ENCODE results near the gene HNMT.
"Not testable (repeated sequence)": the region's sequence is repeated elsewhere in the genome, so short reads cannot be mapped to it uniquely, and the experiment has no call there.

The HNMT gene

DNA sequence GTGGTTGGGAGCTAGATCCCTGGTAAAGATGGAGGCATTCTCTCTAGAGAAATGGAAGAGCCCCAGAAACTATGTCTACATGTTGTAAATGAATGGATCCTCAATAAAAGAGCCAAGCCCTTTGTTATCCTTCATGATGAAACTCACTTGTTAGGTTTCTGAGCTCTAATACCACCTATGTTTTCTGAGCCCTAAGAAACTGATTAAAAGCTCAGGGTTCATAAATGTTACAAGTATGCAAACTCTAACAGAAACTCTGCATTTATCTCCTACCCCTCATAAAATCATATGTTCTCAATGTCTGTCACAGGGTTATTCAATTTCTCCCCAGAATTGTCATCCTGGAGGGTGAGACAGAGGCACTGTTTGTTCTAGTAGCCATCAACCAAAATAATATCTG is 18.0 kb upstream of the HNMT start:
- DNase-seq (ENCODE audit: low read depth), result no peak

GRCh38 chr2:137947032-137947727 is 17.1 kb upstream of the HNMT start:
- no peak for DNase-seq (ENCODE audit: low read depth)

DNA sequence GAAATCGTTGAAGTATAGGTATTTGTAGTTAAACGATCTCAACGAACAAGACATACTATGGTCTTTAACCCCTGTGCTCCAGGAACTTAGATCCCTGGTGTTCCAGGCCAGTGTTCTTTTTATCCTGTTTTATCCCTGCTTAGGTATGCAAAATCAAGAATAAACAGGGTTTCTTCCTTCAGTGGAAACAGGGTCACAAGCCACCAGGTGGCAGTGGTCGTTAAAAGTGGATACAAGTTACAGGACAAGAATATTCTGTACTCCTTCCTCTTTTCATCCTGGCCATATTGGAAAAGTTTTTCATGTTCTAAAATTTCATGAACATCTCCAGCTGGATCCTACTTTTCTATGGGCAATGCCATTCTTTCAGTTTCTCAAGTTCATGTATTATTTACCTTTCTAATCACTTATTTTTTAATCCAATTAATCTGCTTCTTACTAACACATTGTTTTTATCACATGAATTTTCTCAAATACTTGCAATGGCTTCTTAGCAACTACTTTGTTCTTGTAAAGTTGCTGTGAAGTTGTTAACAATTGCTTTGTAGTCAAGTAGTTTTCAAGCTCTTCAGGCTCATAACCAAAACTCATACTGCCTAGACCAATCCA is 16.4 kb upstream of the HNMT start:
- DNase-seq (ENCODE audit: low read depth), result no peak

- no peak for DNase-seq (ENCODE audit: low read depth)
Observed at GRCh38 chr2:137948894-137949293, 15.4 kb upstream of the HNMT start.

GRCh38 chr2:137950238-137950637 is 14.0 kb upstream of the HNMT start:
- no peak for DNase-seq (ENCODE audit: low read depth)

DNA sequence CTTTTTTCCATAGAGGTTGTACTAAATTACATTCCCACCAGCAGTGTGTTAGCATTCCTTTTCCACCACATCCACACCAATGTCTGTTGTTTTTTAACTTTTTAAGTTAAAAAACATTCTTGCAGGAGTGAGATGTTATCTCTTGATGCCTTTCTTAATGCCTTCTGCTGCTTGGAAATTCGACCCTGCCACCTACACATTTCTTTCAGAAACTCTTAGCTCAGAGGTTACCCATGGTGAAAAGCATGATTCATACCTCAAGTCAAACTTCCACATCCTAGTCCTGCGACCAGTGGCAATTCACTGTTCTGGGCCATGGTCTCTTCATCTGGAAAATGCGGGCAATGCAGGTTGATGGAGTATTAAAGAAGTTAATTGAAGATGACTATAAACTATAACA is 12.7 kb upstream of the HNMT start:
- no peak for DNase-seq (ENCODE audit: low read depth)

- no peak for DNase-seq (ENCODE audit: low read depth)
Observed at GRCh38 chr2:137952586-137953129, 11.6 kb upstream of the HNMT start.

- no peak for DNase-seq (ENCODE audit: low read depth)
Observed at GRCh38 chr2:137955536-137955935, 8.7 kb upstream of the HNMT start.

DNA sequence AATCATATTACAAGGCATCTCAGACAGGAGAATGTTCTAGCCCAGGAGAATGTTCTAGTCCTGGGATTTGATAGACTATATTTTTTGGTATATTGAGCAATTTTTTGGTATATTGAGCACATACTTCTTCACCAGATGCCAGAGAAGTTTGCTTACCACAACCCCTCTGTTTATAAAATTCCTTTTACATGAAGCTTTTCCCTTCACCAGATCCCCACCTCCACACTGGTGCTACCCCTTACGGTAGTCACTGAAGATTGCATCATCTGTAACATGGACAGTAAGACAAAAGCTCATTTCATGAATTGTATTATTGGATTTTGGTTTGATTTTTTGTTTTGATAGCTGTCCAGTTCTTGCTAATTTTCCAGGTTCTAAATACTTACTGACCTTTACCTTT is 7.2 kb upstream of the HNMT start:
- no peak for DNase-seq (ENCODE audit: low read depth)

- DNase-seq (ENCODE audit: low read depth), result no peak
Observed at GRCh38 chr2:137959166-137959565, 5.1 kb upstream of the HNMT start.

- no peak for DNase-seq (ENCODE audit: low read depth)
Observed at GRCh38 chr2:137960223-137960622, 4.0 kb upstream of the HNMT start.

GRCh38 chr2:137961602-137962001 is 2.7 kb upstream of the HNMT start:
- DNase-seq (ENCODE audit: low read depth), result no peak

- DNase-seq (ENCODE audit: low read depth), result no peak
Observed at GRCh38 chr2:137963535-137964065, 673 bp upstream of the HNMT start.

DNA sequence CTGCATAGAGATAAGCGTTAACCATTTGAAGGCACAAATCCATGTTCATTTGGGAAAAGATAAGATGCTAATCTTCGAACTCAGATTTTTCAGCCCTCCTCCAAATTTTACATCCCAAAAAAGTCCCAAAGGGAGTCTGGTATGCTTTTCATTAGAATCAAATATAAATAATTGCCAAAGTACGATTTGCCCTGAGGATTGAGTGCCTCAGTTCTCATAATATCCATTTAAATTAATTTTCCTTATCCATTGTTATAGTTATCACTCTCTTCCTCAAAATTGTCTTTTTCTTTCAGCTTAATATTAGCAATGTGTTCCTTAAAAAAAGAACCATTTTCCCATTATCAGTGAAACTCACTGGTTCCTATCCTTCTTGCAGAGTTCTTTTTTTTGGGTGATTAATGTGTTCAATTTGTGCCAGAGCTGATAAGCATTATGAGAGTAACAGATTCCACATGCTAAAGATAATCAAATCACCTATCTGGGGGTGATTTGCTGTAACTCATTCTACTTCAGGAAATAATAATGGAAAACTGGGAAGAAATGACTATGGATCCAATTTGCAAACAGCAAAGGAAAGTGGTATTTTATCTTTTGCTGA is 686 bp downstream of the HNMT start:
- DNase-seq (ENCODE audit: low read depth), result no peak

DNA sequence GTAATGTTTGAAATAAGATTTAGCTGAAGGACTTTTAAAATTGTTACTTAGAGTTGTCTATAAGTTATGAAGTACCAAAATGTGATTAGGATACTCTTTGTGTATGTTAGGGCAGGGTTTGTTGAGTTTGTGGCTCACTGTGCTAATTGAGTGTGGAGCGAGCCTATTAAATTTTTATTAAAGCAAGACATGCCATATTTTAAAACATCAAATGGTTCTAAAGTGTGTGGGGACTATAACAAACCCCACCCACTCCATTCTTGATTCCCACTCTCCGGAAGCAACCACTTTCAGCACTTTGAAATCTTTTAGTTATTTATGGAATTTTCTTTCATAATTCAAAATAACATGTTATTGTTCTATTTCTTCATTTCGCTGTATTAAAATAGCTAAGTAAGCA is 1.8 kb downstream of the HNMT start:
- DNase-seq (ENCODE audit: low read depth), result no peak

GRCh38 chr2:137967042-137967441 is 2.8 kb downstream of the HNMT start:
- no peak for DNase-seq (ENCODE audit: low read depth)

GRCh38 chr2:137968477-137969417 is 4.5 kb downstream of the HNMT start:
- no peak for DNase-seq (ENCODE audit: low read depth)

DNA sequence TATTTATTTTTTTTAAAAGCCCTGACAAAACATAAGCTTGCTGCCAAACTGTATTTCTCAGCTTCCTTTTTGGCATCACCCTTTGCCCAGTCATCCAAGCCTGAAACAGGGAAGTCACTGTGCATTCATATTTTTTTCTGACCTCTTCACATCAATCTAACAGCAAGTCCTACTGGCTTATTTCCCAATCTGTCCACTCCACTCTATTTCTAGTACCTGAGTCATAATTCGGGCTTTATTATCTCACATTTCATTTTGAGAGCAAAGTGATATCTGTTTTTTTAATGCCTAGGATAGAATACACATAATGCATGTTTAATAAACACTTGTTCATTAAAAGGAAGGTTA is 5.1 kb downstream of the HNMT start:
- no peak for DNase-seq (ENCODE audit: low read depth)

DNA sequence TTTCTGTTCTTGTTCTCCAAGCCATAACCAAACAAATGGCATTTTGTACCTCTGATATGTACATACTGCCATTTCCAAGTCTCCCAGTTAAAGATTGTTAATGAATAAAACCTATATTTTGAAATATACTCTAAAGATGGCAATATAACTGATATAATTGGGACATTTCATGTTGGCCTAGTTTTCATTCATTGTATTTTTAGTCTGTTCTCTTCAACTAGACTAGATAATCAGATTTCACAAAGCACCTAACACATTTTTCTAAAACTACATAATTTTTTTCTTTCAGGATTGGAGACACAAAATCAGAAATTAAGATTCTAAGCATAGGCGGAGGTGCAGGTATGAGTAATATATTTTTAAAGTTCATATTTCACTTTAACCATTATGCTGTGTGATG is 5.6 kb downstream of the HNMT start:
- DNase-seq (ENCODE audit: low read depth), result no peak

GRCh38 chr2:137971259-137971658 is 7.0 kb downstream of the HNMT start:
- DNase-seq (ENCODE audit: low read depth), result not testable (repeated sequence)

DNA sequence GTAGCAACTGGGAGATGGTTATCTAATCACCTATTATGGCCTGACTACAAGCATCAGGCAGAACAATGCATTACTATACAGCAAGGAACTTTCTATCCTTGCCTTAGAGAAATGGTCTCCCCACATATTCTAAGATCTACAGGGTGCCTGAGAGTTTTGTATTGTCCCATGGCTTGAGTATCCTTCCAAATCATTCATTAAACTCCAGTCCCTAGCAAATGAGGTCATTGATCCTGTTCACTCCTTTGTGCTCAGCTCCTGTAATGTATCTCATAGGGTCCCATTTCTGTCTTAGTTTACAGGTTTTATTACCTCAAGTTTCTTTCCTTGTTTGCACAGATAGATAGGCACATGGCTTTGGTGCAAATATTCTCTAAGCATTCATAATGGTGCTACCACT is 9.0 kb downstream of the HNMT start:
- DNase-seq (ENCODE audit: low read depth), result no peak
